Measurements from ENCODE around the gene DOCK8.

Gene DOCK8

GRCh38 chr9:438961-439768 lies 224.5 kb downstream of the DOCK8 start:
- no peak for TF ChIP-seq CTCF (IDR thresholded peaks at IDR 0.05; ENCODE audit: control extremely low read depth, extremely low read depth, low read depth, missing control alignments)
- no peak for DNase-seq (ENCODE audit: extremely low spot score)
- POLR2A ChIA-PET, result no interaction called here
- CTCF ChIA-PET, result interaction anchor here (1.2 kb wide), 1 partner anchor 29 kb away, joined by 4 read pairs; no protein-coding TSS in a partner anchor

GRCh38 chr9:441126-441525 lies 226.5 kb downstream of the DOCK8 start:
- ChIA-PET POLR2A (no interaction called here), CTCF (interaction anchor here (0.9 kb wide), 1 partner anchor 21 kb away, joined by 3 read pairs; no protein-coding TSS in a partner anchor)
- TF ChIP-seq CTCF (IDR thresholded peaks at IDR 0.05; ENCODE audit: control extremely low read depth, extremely low read depth, low read depth, missing control alignments), result no peak
- DNase-seq (ENCODE audit: extremely low spot score), result no peak

GRCh38 chr9:444528-444927 lies 229.9 kb downstream of the DOCK8 start:
- DNase-seq (ENCODE audit: extremely low spot score), result no peak
- no peak for TF ChIP-seq CTCF (IDR thresholded peaks at IDR 0.05; ENCODE audit: control extremely low read depth, extremely low read depth, low read depth, missing control alignments)
- ChIA-PET POLR2A (no interaction called here), CTCF (interaction anchor here (1.1 to 2.1 kb wide), 2 partner anchors 10 to 18 kb away, joined by 3 to 5 read pairs; no protein-coding TSS in a partner anchor)

- ChIA-PET POLR2A (no interaction called here), CTCF (interaction anchor here (1.0 to 2.5 kb wide), 3 partner anchors 12 to 17 kb away, joined by 3 to 14 read pairs (median 5); no protein-coding TSS in a partner anchor)
Observed at GRCh38 chr9:445033-445432, 230.4 kb downstream of the DOCK8 start.

GRCh38 chr9:446074-446699 lies 231.5 kb downstream of the DOCK8 start:
- CTCF ChIA-PET, result interaction anchor here (0.8 to 2.5 kb wide), 4 partner anchors 10 to 39 kb away, joined by 3 to 14 read pairs (median 4); no protein-coding TSS in a partner anchor
- no peak for TF ChIP-seq CTCF (IDR thresholded peaks at IDR 0.05; ENCODE audit: control extremely low read depth, extremely low read depth, low read depth, missing control alignments)
- DNase-seq (ENCODE audit: extremely low spot score), result no peak
- POLR2A ChIA-PET, result no interaction called here

More at GRCh38 chr9:445033-445432, 230.4 kb downstream of the DOCK8 start:
- no peak for DNase-seq (ENCODE audit: extremely low spot score)
- TF ChIP-seq CTCF (IDR thresholded peaks at IDR 0.05; ENCODE audit: control extremely low read depth, extremely low read depth, low read depth, missing control alignments), result no peak

- POLR2A ChIA-PET, result no interaction called here
- CTCF ChIA-PET, result interaction anchor here (0.8 to 2.5 kb wide), 2 partner anchors 9 to 40 kb away, joined by 3 to 14 read pairs; no protein-coding TSS in a partner anchor
- TF ChIP-seq CTCF (IDR thresholded peaks at IDR 0.05; ENCODE audit: control extremely low read depth, extremely low read depth, low read depth, missing control alignments), result no peak
Observed at GRCh38 chr9:447230-448025, 232.8 kb downstream of the DOCK8 start.

More at GRCh38 chr9:447230-448025, 232.8 kb downstream of the DOCK8 start:
- peak; percentile 26 for DNase-seq (ENCODE audit: extremely low spot score)
